CD4-positive, alpha-beta T cell treated with Interleukin-6 for 4 hours (primary cell): ENCODE measurements around the gene DCBLD1.

Source experiments
- DNase-seq: peaks from one replicate; pipeline ENCODE4 v3.0.0-alpha.2; 2020; ENCODE audit warnings: mixed read lengths

The DCBLD1 gene

DNA sequence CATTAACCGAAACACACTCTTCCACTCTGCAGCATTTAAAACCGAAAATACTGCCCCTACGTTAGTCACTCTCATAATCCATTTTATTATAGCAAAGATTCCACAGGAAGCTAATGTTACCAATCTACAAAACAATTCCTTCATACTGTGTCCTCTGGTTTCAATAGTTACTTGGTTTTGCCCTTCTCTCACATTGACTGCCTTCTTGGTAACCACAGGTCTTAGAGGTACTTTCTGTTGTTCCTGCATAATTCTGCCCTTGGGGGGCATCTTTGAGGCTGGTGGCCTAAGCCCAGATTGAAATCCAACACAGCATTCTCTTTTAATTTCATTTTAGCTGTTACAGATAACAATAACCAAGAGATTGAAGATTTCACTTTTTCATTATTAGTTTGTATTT lies 9.8 kb upstream of the DCBLD1 start:
- no peak for DNase-seq

- no peak for DNase-seq
Observed at GRCh38 chr6:117473401-117473800, 9.1 kb upstream of the DCBLD1 start.

- peak; percentile 29 for DNase-seq
Observed at GRCh38 chr6:117477988-117478852, 4.3 kb upstream of the DCBLD1 start.

DNA sequence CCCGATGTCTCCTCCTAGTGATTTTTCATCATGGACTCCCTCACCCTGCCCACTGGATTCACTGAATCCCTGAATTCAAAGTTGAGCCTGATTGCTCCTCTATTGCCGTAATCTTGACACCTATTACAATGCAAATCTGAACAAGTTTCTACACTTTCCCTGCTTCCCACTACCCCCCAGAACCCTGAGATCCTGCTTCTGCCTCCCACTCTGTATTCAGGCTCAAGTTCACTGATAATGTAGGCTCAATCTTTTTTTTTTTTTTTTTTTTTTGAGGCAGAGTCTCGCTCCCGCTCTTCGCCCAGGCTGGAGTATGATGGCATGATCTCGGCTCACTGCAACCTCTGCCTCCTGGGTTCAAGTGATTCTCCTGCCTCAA lies 3.6 kb upstream of the DCBLD1 start:
- no peak for DNase-seq

GRCh38 chr6:117480651-117481050 lies 1.8 kb upstream of the DCBLD1 start:
- DNase-seq, result no peak

DNA sequence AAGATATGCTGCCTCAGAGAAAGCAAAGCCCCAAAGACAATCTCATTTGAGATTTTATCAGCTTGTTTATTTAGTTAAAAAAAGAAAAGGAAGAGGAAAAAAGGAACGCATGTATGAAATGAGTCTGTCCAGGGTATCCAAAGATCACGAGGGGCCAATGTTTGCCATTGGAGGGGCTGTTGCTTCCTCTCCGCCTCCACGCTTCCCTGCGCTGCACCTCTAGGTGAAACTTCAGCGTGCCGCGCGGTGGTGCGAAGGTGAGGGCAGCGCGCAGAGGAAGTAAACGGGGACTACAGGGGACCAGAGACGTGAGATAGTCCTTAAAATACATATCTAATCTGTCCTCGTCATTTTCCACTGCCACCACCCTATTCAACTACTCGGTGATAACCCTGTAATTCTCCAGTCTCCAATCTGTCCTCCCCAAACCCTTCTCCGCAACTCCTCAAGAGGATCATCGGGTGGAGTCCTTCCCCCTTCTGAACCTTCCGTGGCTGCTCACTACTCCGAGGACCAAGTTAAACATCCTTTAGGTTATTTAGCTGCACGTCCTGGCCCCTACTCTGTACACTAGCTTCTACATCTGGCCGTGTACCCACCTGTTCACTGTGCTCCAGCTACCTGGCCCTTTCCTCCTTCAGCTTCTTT lies 1.1 kb upstream of the DCBLD1 start:
- peak; percentile 38 for DNase-seq

DNA sequence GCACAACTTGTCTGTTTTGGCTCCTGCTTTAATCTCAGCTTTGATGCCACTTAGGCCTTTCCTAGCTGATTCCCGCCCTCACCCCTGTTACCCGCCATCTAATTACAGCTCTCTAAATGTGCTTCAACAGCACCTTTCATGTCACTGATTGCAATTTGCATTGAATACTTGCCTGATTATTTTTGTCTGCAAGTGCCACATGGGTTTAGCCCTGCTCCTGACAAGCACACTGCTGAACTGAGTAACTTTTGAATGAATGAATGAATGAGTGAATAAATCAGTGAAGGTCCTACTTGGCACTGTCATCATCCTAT lies 591 bp upstream of the DCBLD1 start:
- DNase-seq, result no peak

DNA sequence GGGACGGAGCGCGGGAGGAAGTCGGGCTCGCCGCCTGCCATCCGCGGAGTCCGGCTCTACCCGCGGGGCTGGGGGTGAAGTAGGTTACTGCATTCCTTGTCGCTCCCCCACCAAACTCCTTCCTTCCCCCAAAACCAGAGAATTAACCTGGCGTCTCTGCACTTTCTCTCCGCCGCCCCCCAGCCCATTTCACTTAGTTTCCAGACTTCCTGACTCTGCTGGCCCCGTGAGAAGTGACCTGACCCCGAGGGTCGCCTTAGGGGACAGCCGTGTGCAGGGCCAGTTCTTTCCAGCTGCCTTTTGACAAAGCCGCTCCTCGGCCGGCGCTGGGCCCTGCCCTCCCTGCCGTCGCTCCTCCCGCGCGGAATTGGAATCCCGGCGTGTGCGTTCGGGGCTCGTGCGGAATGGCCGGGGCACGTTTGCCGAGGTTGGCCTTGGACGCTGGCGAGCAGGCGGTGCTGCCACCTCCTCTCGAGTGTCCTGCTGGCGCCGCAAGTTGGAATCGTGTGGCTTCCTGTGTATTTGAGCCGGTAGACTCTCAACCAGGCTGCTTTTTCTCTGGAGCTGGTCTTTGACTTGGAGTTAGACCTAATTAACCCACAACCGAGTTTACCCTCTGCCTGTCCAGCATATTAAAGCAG lies 650 bp downstream of the DCBLD1 start:
- peak; percentile 20 for DNase-seq

DNA sequence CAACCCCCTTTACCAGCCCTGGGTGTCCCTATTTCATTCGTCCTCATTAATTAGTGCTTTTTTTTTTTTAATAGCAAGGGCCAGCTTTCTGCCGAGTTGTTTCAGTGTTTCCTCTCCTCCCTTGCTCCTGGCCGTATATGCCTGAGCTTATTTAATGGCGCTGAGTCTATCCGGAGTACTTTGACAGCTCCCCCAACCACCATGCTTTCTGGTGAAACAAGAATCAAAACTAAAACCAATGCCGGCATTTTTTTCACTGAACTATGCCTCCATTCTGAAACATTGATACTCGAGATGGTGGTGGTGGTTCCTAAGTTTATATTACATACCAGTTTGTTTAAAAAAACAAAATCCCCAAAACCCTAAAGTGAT lies 1.2 kb downstream of the DCBLD1 start:
- DNase-seq, result peak; percentile 9

DNA sequence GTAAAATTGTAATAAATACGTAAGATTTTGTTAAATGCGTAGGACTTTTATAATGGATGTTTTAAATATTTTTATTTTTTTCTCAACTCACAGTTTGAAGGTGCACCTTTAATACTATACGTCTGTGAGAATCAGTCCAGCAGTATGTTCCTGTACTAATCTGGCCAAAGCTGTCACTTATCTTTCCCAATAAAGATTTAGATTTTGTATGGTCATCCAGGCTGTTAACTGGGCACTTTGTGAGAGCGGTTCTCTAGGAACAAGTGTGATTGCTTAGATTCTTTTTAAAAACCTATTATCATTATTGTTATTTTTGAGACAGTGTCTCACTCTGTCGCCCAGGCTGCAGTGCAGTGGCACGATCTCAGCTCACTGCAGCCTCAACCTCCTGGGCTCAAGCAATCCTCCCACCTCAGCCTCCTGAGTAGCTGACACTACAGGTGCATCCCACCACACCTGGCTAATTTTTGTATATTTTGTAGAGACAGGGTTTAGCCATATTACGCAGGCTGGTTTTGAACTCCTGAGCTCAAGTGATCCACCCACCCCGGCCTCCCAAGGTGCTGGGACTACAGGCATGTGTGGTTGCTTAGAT lies 1.7 kb downstream of the DCBLD1 start:
- DNase-seq, result no peak

DNA sequence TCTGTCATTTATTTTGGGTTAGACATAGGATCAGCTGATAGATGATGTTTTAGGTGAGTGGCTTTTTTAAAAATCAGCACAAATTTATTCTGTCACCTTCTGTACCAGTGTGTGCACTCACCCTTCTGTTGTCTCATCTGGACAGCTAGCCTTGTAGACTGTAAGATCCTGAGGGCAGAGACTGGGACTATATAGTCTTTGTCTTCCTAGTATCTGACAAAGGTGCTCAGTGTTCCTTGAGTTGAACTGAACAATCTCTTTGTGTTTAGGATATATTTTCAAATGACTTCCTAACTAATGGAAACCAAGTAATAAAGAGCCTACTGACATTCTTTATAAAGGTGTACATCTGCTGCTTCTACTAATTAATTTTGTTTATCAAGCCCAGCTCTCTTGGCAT lies 3.0 kb downstream of the DCBLD1 start:
- DNase-seq, result no peak

GRCh38 chr6:117487821-117488220 lies 5.3 kb downstream of the DCBLD1 start:
- DNase-seq, result no peak

- no peak for DNase-seq
Observed at GRCh38 chr6:117489003-117489402, 6.5 kb downstream of the DCBLD1 start.

- no peak for DNase-seq
Observed at GRCh38 chr6:117491916-117492315, 9.4 kb downstream of the DCBLD1 start.

GRCh38 chr6:117493470-117493869 lies 11.0 kb downstream of the DCBLD1 start:
- no peak for DNase-seq

GRCh38 chr6:117494283-117494682 lies 11.8 kb downstream of the DCBLD1 start:
- DNase-seq, result no peak

DNA sequence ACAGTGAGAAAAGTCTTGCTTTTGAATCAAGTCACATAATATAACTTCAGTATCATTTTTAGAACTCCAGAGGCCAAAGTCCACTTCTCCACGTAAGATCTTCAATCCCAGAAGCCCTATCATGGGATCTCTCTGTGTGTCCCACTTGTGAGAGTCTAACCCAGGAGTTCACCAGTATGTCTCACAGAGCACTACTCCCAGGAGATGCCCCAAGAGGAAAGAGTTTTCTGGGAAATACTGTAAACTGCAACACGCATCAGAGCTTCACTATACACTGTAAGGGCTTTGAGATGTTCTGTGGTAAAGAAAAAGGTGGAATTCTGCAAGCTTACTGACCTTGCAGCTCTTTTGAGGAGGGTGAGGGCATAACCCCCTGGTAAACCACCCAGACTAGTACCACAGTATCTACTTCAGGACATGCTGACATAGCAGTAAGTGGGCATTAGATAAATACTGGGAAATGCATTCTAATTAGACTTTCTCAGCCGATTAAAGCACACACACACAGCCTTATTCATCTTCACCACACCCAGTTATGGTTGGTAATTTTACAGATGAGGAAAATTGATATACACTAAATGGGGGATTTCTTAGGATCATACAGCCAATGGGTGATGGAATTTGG lies 12.3 kb downstream of the DCBLD1 start:
- DNase-seq, result no peak

DNA sequence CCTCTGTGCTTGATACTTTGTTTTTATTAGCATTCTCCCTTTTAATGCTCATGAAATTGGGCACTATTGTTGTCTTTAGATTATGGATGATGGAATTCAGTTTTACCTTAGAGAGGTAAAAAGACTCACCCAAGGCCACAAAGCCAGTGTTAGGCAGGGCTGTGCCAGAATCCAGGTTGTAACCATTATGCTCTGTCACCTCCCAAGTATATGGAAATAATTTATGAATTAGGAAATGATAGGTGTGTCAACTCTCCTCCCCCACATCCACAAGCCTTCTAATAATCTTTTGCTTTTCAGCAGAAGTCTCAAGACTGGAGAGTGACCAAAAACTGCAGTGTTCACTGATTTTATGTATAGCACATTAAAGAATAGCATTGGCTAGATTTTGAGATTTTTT lies 13.0 kb downstream of the DCBLD1 start:
- DNase-seq, result no peak

DNA sequence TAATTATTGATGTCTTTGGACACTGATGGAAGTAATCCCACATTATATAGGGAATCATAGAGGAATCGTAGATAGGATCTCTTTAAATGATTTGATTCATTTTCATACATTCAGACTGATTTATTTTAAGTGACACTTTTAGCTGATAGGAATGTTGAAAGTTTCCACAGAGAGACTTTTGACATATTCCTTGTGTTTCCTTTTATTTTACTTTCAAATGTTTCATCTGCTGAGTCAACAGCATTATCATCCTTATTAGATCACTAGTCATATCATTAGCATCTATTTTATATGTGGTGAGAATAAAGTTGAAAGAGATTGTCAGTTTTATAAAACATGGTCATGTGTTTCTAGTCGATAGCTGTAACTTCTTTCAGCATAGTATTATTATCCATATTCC lies 13.4 kb downstream of the DCBLD1 start:
- DNase-seq, result no peak

- DNase-seq, result no peak
Observed at GRCh38 chr6:117496383-117496990, 14.0 kb downstream of the DCBLD1 start.

- DNase-seq, result no peak
Observed at GRCh38 chr6:117497237-117497636, 14.8 kb downstream of the DCBLD1 start.

DNA sequence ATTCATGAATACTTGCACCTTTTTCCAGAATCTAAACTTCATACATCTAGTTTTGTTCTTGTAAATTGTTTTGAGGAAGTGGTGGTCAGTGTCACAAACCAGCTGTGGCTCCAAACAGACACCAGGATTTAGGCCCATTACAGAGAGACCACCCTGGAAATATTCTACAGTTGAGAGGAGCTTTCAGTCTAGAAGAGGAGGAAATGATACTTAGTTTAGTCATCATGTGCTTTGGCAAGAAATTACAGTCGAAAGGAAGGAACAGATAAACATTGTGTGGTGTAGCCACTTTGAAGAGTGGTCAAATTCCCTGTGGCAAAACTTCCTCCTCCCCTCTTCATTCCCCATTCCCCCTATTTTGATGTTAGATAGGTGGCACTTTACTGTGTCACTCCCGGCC lies 15.7 kb downstream of the DCBLD1 start:
- no peak for DNase-seq

GRCh38 chr6:117501722-117502121 lies 19.2 kb downstream of the DCBLD1 start:
- DNase-seq, result no peak
